H1 (cell line): ENCODE data around the gene ADCY3. TPM values are rescaled to one million over a fixed set of nuclear protein-coding genes. Genes with fewer than 3 reads are reported as not detected.

ENCODE experiments used
- CTCF ChIA-PET: fragments of 300-600 bp; sonication (Branson Sonifier 250); formaldehyde crosslinking; loops from one replicate; lab custom pipeline; 2021; ENCODE audit not compliant: partially characterized antibody; lab: Charles Lee
- POLR2A ChIA-PET: fragments of 300-600 bp; sonication (Branson Sonifier 250); formaldehyde crosslinking; loops from one replicate; lab custom pipeline; 2021; ENCODE audit warnings: inconsistent platforms; ENCODE audit not compliant: partially characterized antibody; lab: Charles Lee
- DNase-seq, 2 experiments: peaks; one replicate each; pipeline versions ENCODE4 v3.0.0 to v3.0.0-alpha.2; 2010 to 2022; ENCODE audit warnings: low spot score in 2 of 2, low read depth in 1 of 2, mixed read lengths in 1 of 2
- FAIRE-seq: peaks from 2 replicates; lab custom pipeline; 2011; peaks lifted over from hg19 to GRCh38; lab: Jason Lieb, UNC
- H2AFZ ChIP-seq: 2 replicates; pipeline ENCODE4 v1.8.1; 2012; ENCODE audit warnings: low read length, inconsistent platforms
- H2AK5ac ChIP-seq: 2 replicates; pipeline ENCODE4 v1.6.1; 2013; ENCODE audit warnings: low read depth, low read length
- H2BK120ac ChIP-seq: replicated peaks from 2 replicates; pipeline ENCODE3; 2013; ENCODE audit warnings: low read depth, low read length, inconsistent platforms
- H2BK12ac ChIP-seq: 2 replicates; pipeline ENCODE4 v1.6.1; 2013; ENCODE audit warnings: low read depth, low read length
- H2BK15ac ChIP-seq: 2 replicates; pipeline ENCODE4 v1.6.1; 2013; ENCODE audit warnings: low read length
- H2BK20ac ChIP-seq: 2 replicates; pipeline ENCODE4 v1.6.1; 2013; ENCODE audit warnings: low read length
- H2BK5ac ChIP-seq: 2 replicates; pipeline ENCODE4 v1.6.1; 2013; ENCODE audit warnings: low read depth, low read length
- H3K14ac ChIP-seq: 2 replicates; pipeline ENCODE4 v1.6.1; 2013; ENCODE audit warnings: inconsistent platforms; ENCODE audit not compliant: insufficient read length
- H3K18ac ChIP-seq: 2 replicates; pipeline ENCODE4 v1.6.1; 2013; ENCODE audit warnings: low read length; ENCODE audit errors: extremely low read depth
- H3K23ac ChIP-seq: 2 replicates; pipeline ENCODE4 v1.6.1; 2013; ENCODE audit warnings: inconsistent platforms; ENCODE audit not compliant: insufficient read length
- H3K23me2 ChIP-seq: 2 replicates; pipeline ENCODE4 v1.6.1; 2013; ENCODE audit warnings: low read depth, low read length
- H3K27ac ChIP-seq: 2 replicates; pipeline ENCODE4 v1.6.1; 2011; ENCODE audit warnings: low read depth, low read length, inconsistent platforms
- H3K27me3 ChIP-seq, 4 experiments: replicated peaks in 1 of 4; 1 replicate in 1 of 4; 2 replicates in 3 of 4; pipeline versions ENCODE4 v1.6.1 to v1.8.1; 2011 to 2013; ENCODE audit warnings: low read length in 3 of 4, mild to moderate bottlenecking in 3 of 4, inconsistent platforms in 2 of 4, mixed read lengths in 2 of 4, moderate library complexity in 1 of 4; ENCODE audit not compliant: control insufficient read depth in 3 of 4, insufficient read depth in 3 of 4; ENCODE audit errors: extremely low read depth in 1 of 4
- H3K36me3 ChIP-seq, 4 experiments: 2 replicates each; pipeline versions ENCODE4 v1.6.1 to v1.8.1; 2011 to 2013; ENCODE audit warnings: mild to moderate bottlenecking in 4 of 4, low read length in 3 of 4, moderate library complexity in 2 of 4, control low read depth in 1 of 4, inconsistent platforms in 1 of 4; ENCODE audit not compliant: insufficient read depth in 4 of 4, control insufficient read depth in 2 of 4
- H3K4ac ChIP-seq: replicated peaks from 2 replicates; pipeline ENCODE3; 2013; ENCODE audit warnings: low read length, low read depth, mixed read lengths, inconsistent platforms; ENCODE audit not compliant: insufficient read length
- H3K4me1 ChIP-seq, 4 experiments: replicated peaks in 1 of 4; 1 replicate in 1 of 4; 2 replicates in 3 of 4; pipeline versions ENCODE4 v1.6.1 to v1.8.1; 2011 to 2013; ENCODE audit warnings: low read length in 3 of 4, inconsistent platforms in 2 of 4, mixed read lengths in 1 of 4; ENCODE audit not compliant: insufficient read depth in 4 of 4, control insufficient read depth in 3 of 4
- H3K4me2 ChIP-seq, 2 experiments: 2 replicates each; pipeline versions ENCODE4 v1.6.1 to v1.8.1; 2011 to 2013; ENCODE audit warnings: low read depth in 2 of 2, low read length in 2 of 2, control low read depth in 1 of 2, inconsistent platforms in 1 of 2, mild to moderate bottlenecking in 1 of 2; ENCODE audit not compliant: insufficient read depth in 1 of 2
- H3K4me3 ChIP-seq, 4 experiments: fragments of 200-600, 300-600 bp in 1 of 4; sonication (generic), shearing (Covaris generic), sonication (Bioruptor Twin) in 1 of 4; 2 replicates each; pipeline versions ENCODE4 v1.5.1 to v1.8.1; 2011 to 2016; ENCODE audit warnings: low read length in 4 of 4, low read depth in 3 of 4, control low read depth in 2 of 4, inconsistent platforms in 2 of 4, mild to moderate bottlenecking in 2 of 4, mixed read lengths in 1 of 4, moderate library complexity in 1 of 4; ENCODE audit not compliant: insufficient read depth in 2 of 4; ENCODE audit errors: extremely low read depth in 1 of 4
- H3K56ac ChIP-seq: replicated peaks from 2 replicates; pipeline ENCODE3; 2013; ENCODE audit warnings: low read depth, mild to moderate bottlenecking, mixed read lengths, low read length, inconsistent platforms; ENCODE audit not compliant: insufficient read length
- H3K79me1 ChIP-seq: 2 replicates; pipeline ENCODE4 v1.6.1; 2013; ENCODE audit warnings: low read depth, low read length, control low read depth
- H3K79me2 ChIP-seq, 2 experiments: 2 replicates each; pipeline versions ENCODE4 v1.6.1 to v1.8.1; 2012 to 2013; ENCODE audit warnings: low read length in 2 of 2, mild to moderate bottlenecking in 2 of 2, inconsistent platforms in 1 of 2; ENCODE audit not compliant: insufficient read depth in 2 of 2, control insufficient read depth in 1 of 2
- H3K9ac ChIP-seq, 4 experiments: replicated peaks in 1 of 4; 1 replicate in 1 of 4; 2 replicates in 3 of 4; pipeline versions ENCODE4 v1.6.1 to v1.8.1; 2011 to 2013; ENCODE audit warnings: low read depth in 3 of 4, low read length in 3 of 4, control low read depth in 2 of 4, mild to moderate bottlenecking in 2 of 4, moderate library complexity in 2 of 4, inconsistent platforms in 1 of 4; ENCODE audit errors: extremely low read depth in 1 of 4
- H3K9me3 ChIP-seq, 2 experiments: 2 replicates each; pipeline versions ENCODE4 v1.6.1 to v1.8.1; 2012 to 2013; ENCODE audit warnings: mild to moderate bottlenecking in 2 of 2, moderate library complexity in 2 of 2, control low read depth in 1 of 2, inconsistent platforms in 1 of 2, low read depth in 1 of 2, low read length in 1 of 2, mixed read lengths in 1 of 2; ENCODE audit not compliant: insufficient read depth in 2 of 2
- H4K20me1 ChIP-seq, 2 experiments: replicated peaks in 1 of 2; 2 replicates each; pipeline versions ENCODE3 to v1.8.1; 2011 to 2013; ENCODE audit warnings: inconsistent platforms in 2 of 2, low read length in 2 of 2, mild to moderate bottlenecking in 1 of 2; ENCODE audit not compliant: insufficient read depth in 2 of 2, control insufficient read depth in 1 of 2
- H4K5ac ChIP-seq: 2 replicates; pipeline ENCODE4 v1.6.1; 2013; ENCODE audit warnings: low read length, low read depth, mixed read lengths, inconsistent platforms; ENCODE audit not compliant: insufficient read length
- H4K8ac ChIP-seq: 2 replicates; pipeline ENCODE4 v1.8.0; 2013; ENCODE audit warnings: mild to moderate bottlenecking, moderate library complexity, low read length, inconsistent platforms; ENCODE audit not compliant: insufficient read depth; ENCODE audit errors: extremely low read depth
- H4K91ac ChIP-seq: replicated peaks from 2 replicates; pipeline ENCODE3; 2013; ENCODE audit warnings: low read length, mixed read lengths, inconsistent platforms; ENCODE audit not compliant: insufficient read length
- ATF2 ChIP-seq: IDR thresholded peaks from 2 replicates; pipeline ENCODE4 v1.6.1; 2012; ENCODE audit warnings: low read length, inconsistent platforms
- CBX8 ChIP-seq: fragments of 300-800, 300-1000 bp; sonication (generic); IDR thresholded peaks from 2 replicates; pipeline ENCODE4 v1.7.1; 2016; ENCODE audit warnings: low read depth, low read length, borderline replicate concordance
- JUN ChIP-seq: IDR thresholded peaks from 2 replicates; pipeline ENCODE4 v1.6.1; 2011; ENCODE audit warnings: low read depth, mild to moderate bottlenecking, improper control_type of control experiment, low read length
- JUND ChIP-seq: IDR thresholded peaks from 2 replicates; pipeline ENCODE4 v1.6.1; 2011; ENCODE audit warnings: mild to moderate bottlenecking, improper control_type of control experiment, low read length
- KDM5A ChIP-seq: fragments of 200-600 bp; IDR thresholded peaks from 2 replicates; pipeline ENCODE4 v1.7.1; 2012; ENCODE audit warnings: mild to moderate bottlenecking, low read length, inconsistent platforms, mixed read lengths
- NANOG ChIP-seq: IDR thresholded peaks from 2 replicates; pipeline ENCODE4 v1.6.1; 2011; ENCODE audit warnings: low read length, low read depth, mild to moderate bottlenecking, inconsistent platforms; ENCODE audit not compliant: insufficient read depth, poor library complexity, severe bottlenecking
- SP1 ChIP-seq: IDR thresholded peaks from 2 replicates; pipeline ENCODE4 v1.6.1; 2011; ENCODE audit warnings: low read depth, low read length
- TAF1 ChIP-seq: IDR thresholded peaks from 2 replicates; pipeline ENCODE4 v1.6.1; 2011; ENCODE audit warnings: mild to moderate bottlenecking, low read depth, low read length
- TBP ChIP-seq: IDR thresholded peaks from 2 replicates; pipeline ENCODE4 v1.6.1; 2011; ENCODE audit warnings: low read depth, low read length, improper control_type of control experiment
- YY1 ChIP-seq: IDR thresholded peaks from 2 replicates; pipeline ENCODE4 v1.6.1; 2011; ENCODE audit warnings: low read depth, mild to moderate bottlenecking, low read length
- WGBS, 2 experiments: shearing (Covaris generic) in 1 of 2; methylation state at CpG; one replicate each; pipeline versions ENCODE4 v1.1.6 to v1.1.7; 2013 to 2015; ENCODE audit warnings: low lambda C conversion rate in 2 of 2, mixed read lengths in 2 of 2, inconsistent platforms in 1 of 2, low coverage in 1 of 2, missing lambda C conversion rate in 1 of 2; ENCODE audit not compliant: insufficient replicate concordance in 2 of 2, insufficient coverage in 1 of 2, insufficient read length in 1 of 2; ENCODE audit errors: extremely low coverage in 1 of 2, missing lambda C conversion rate in 1 of 2; 5-methylcytosine and 5-hydroxymethylcytosine counted together
- polyA plus RNA-seq, 7 experiments: library from polyadenylated mRNA; depleted of rRNA in 3 of 7; stranded (reverse) in 5 of 7; unstranded in 2 of 7; fragments of >200 nt in 5 of 7; fragments of 200-250 nt in 2 of 7; gene quantifications; 1 replicate in 5 of 7; 2 replicates in 1 of 7; 4 replicates in 1 of 7; pipeline versions ENCODE4 v1.2.1 to v1.2.3, GENCODE V29; 2011 to 2013; ENCODE audit warnings: missing spikeins in 2 of 7, mixed read lengths in 2 of 7
- total RNA-seq: library from RNA; stranded (reverse); fragmentation: NEBNext Ultra II Directional; extraction: Animal tissue kit (Norgen Biotek cat#: 25700); gene quantifications from 2 replicates; pipeline ENCODE4 v1.2.1, GENCODE V29; 2021

The ADCY3 gene
- total and polyA plus RNA-seq, 2 of the 8 experiments (the other 6 are each of a cell fraction or from before 2014, with no cell fraction given): 45.1 to 52.9 TPM

DNA sequence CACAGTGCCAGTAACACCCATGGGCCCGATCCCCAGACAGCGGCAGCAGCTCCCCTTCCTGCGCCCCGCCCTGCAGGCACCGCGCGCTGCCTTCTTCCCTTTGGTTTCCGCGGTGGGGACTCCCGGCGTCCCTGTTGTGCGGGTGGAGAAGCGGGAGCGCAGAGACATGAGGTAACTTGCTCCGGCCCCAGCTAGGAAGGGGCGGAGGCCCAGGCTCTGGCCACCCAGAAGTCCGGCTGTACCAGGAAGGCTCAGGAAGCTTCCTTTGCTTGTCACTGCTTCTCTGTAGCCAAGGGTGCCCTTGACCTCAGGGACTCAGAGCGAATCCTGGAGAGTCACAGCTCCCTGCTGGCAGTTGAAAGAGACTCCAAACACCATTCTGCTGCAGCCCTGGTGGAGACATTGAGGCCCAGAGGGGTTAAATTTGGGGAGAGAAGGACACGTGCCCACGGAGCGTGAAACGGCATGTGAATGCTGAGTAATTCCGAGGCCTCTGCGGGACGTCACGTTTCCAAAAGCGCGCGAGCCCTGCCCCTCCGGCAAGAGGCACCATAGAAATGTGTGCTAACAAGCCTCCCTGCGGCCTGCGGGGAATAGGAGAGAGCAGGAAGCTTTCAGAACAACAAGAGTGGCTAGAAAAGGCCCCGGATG is 6.7 kb upstream of the ADCY3 start:
- Histone ChIP-seq H3K36me3 (no peaks in the 10 kb centered on the region; a peak in 1 of 8 replicates), H3K14ac (no peak overlapping the region), H3K4me3 (peak overlapping the region in 1 of 4 experiments; percentile 17; a peak in 1 of 8 replicates), H2AK5ac (no peak overlapping the region), H4K5ac (no peak overlapping the region), H2BK12ac (peak overlapping the region; percentile 89), H4K20me1 (no peaks in the 10 kb centered on the region), H2BK120ac (no peak overlapping the region), H3K23ac (no peak overlapping the region), H2BK15ac (peak overlapping the region; percentile 55; the same call in 1 of the 2 replicates), H3K79me1 (peaks cover 3% of the 10 kb centered on the region), H3K27me3 (peaks cover 0 to 3% (median 0%) of the 10 kb centered on the region in 4 experiments; a peak in 4 of 7 replicates), H3K4me1 (peaks cover 0 to 10% (median 3%) of the 10 kb centered on the region in 4 experiments; a peak in 4 of 7 replicates), H3K4me2 (peak overlapping the region; percentile 6 to 25; a peak in 2 of 4 replicates), H3K56ac (no peak overlapping the region), H3K23me2 (peaks cover 9% of the 10 kb centered on the region), H3K79me2 (peaks cover 0 to 4% of the 10 kb centered on the region in 2 experiments; a peak in 1 of 4 replicates), H4K8ac (peak overlapping the region; percentile 75), H2BK20ac (peak overlapping the region; percentile 28; the same call in 1 of the 2 replicates), H3K27ac (no peak overlapping the region), H3K4ac (no peak overlapping the region), H3K9ac (peak overlapping the region in 2 of 4 experiments; percentile 13 to 17; a peak in 2 of 7 replicates), H3K9me3 (no peaks in the 10 kb centered on the region), H2AFZ (peak overlapping the region; percentile 86), H4K91ac (peak overlapping the region; percentile 35), H3K18ac (peak overlapping the region; percentile 51; the same call in 1 of the 2 replicates), H2BK5ac (peak overlapping the region; percentile 12; the same call in 1 of the 2 replicates)
- 67% methylated on average over 33 of the region's 33 CpGs; no CpG with 5 or more reads in 1 of the 2 experiments for WGBS, 2 experiments
- ChIA-PET CTCF (interaction anchor here (0.6 to 0.8 kb wide), 2 partner anchors 8 to 39 kb away, joined by 3 read pairs; no protein-coding TSS in a partner anchor), POLR2A (interaction anchor here (1.0 to 1.2 kb wide), 2 partner anchors 8 to 98 kb away, joined by 3 read pairs; no protein-coding TSS in a partner anchor)
- DNase-seq (peak in 1 of 2 experiments; percentile 56), FAIRE-seq (no peak)
- no peak for TF ChIP-seq CBX8
- no peak for TF ChIP-seq JUND
- no peak for TF ChIP-seq YY1
- no peak for TF ChIP-seq SP1
- TF ChIP-seq KDM5A: no peak
- TF ChIP-seq ATF2: no peak
- no peak for TF ChIP-seq NANOG
- TF ChIP-seq TAF1: no peak
- TF ChIP-seq TBP: peak; percentile 32; the same call in 1 of the 2 replicates
- TF ChIP-seq JUN: no peak
